ENCODE measurements around the gene RGS7BP.

DNA sequence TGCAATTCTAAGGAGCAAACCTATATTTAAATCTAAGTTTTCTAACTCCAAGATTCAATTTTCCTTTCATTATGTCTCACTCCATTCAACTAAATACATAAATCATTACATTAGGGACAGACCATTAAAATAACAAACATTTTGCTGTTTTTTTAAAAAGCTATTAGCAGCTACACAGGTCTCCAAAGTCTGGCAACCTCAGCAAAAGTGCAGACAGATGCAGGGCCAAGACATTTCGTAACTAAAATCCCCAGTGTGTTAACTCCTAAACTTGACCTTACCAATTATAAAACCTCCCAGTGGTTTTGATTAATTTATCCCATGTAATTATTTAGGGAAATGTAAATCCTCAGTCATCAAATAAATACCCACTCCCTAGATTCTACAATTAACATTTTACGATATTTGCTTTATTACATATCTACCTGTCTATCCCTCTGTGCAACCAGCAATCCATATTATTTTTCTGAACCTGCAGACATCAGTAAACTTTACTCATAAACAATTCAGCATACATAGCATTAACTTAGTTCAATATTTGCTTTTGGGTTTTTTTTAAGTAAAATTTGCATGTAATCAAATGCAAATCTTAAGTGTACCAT lies 64.7 kb downstream of the RGS7BP start:
- TF ChIP-seq EZH2phosphoT487 (IDR thresholded peaks at IDR 0.05; ENCODE audit: low read length) = no peak
- TF ChIP-seq, protein P1, sequence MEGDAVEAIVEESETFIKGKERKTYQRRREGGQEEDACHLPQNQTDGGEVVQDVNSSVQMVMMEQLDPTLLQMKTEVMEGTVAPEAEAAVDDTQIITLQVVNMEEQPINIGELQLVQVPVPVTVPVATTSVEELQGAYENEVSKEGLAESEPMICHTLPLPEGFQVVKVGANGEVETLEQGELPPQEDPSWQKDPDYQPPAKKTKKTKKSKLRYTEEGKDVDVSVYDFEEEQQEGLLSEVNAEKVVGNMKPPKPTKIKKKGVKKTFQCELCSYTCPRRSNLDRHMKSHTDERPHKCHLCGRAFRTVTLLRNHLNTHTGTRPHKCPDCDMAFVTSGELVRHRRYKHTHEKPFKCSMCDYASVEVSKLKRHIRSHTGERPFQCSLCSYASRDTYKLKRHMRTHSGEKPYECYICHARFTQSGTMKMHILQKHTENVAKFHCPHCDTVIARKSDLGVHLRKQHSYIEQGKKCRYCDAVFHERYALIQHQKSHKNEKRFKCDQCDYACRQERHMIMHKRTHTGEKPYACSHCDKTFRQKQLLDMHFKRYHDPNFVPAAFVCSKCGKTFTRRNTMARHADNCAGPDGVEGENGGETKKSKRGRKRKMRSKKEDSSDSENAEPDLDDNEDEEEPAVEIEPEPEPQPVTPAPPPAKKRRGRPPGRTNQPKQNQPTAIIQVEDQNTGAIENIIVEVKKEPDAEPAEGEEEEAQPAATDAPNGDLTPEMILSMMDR (IDR thresholded peaks at IDR 0.05; ENCODE audit: low read length) = no peak
- TF ChIP-seq EZH2 (optimal IDR thresholded peaks at IDR 0.05; ENCODE audit: low read depth, low read length) = no peak

Data from MM.1S (cell line).